ENCODE data around the gene RPS27L.

- TF ChIP-seq POLR2A (IDR thresholded peaks at IDR 0.05), result no peak
- no peak for TF ChIP-seq CTCF (IDR thresholded peaks at IDR 0.05)
These were observed 27.9 kb upstream of the RPS27L start for GRCh38 chr15:63185206-63185605.

Measured in adrenal gland (tissue), 5 donors.